ENCODE data around the gene SPEN. TPM values are rescaled to one million over a fixed set of nuclear protein-coding genes. Genes with fewer than 3 reads are reported as not detected.

SPEN gene
- total RNA-seq, 3 donors from 2014 or later: 48.7 to 60.3 (median 50.6) TPM

DNA sequence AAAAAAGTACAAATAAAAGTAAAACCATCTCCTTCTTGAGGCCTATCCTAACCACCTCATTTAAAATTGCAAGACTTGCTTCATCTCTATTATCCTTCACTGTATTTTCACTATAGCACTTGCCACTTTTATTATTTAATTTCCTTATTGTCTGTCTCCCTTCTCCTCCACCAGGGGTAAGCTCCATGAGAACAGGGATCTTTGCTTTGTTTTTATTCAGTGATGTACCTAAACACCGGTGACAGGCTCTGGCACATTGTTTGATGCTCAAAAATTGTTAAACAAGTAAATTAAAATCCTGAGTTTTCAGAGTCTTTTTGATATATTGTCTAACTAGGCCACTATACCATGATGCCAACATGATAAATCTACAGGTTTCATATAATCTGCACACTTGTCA is 17.2 kb upstream of the SPEN start:
- ATAC-seq (no peak), DNase-seq (no peak)
- H3K4me1 ChIP-seq (ENCODE audit: low read depth): peaks cover 6% of the 10 kb centered on the region
- intact Hi-C loops (cut with DNase I, micrococcal nuclease): no loop called here
- H3K9me3 ChIP-seq: no peaks in the 10 kb centered on the region
- H3K4me3 ChIP-seq: no peak overlapping the region
- no peak for TF ChIP-seq CTCF (IDR thresholded peaks at IDR 0.05)
- H3K36me3 ChIP-seq (ENCODE audit: low read depth): no peaks in the 10 kb centered on the region

GRCh38 chr1:15833069-15833679 is 14.3 kb upstream of the SPEN start:
- H3K36me3 ChIP-seq (ENCODE audit: low read depth): no peaks in the 10 kb centered on the region
- no peaks in the 10 kb centered on the region for H3K9me3 ChIP-seq
- ATAC-seq (no peak), DNase-seq (peak; percentile 71 to 80 (median 72))
- intact Hi-C loops (cut with DNase I, micrococcal nuclease): no loop called here
- no peak for TF ChIP-seq CTCF (IDR thresholded peaks at IDR 0.05)
- H3K4me1 ChIP-seq (ENCODE audit: low read depth): peaks cover 16% of the 10 kb centered on the region
- no peak overlapping the region for H3K4me3 ChIP-seq

DNA sequence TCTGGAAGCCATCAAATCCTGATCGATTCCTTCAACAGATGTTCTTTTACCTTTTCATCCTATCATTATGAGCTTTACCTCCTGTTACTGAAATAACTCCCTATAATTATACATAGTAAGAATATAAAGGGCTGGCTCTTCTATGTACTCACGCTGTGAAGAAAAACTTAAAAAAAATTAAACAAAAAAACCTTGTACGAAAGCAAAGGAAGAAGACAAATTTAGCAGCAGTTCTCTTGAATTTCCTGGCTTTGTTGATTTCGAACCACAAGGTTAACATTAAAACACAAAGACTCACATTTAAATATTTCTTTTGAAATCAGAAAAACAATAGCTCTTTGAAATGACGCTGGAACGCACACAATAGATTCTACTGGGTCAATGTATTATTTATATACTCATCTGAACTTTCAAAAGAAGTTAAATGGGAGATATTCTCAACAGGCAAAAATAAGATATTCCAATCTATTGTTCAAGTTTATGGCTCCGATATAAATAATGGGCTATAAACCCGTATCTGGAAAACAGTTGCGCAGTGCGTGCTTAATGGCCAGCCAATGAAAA is 13.6 kb upstream of the SPEN start:
- H3K9me3 ChIP-seq: no peaks in the 10 kb centered on the region
- H3K4me1 ChIP-seq (ENCODE audit: low read depth): peaks cover 16% of the 10 kb centered on the region
- H3K36me3 ChIP-seq (ENCODE audit: low read depth): no peaks in the 10 kb centered on the region
- ATAC-seq (no peak), DNase-seq (no peak)
- no peak for TF ChIP-seq CTCF (IDR thresholded peaks at IDR 0.05)
- intact Hi-C loops (cut with DNase I, micrococcal nuclease): no loop called here
- peak overlapping the region; percentile 57 for H3K4me3 ChIP-seq

- H3K9me3 ChIP-seq: no peaks in the 10 kb centered on the region
- H3K4me1 ChIP-seq (ENCODE audit: low read depth): peaks cover 16% of the 10 kb centered on the region
- H3K4me3 ChIP-seq: peak overlapping the region; percentile 57
- DNase-seq (peak; percentile 90 to 95 (median 94)), ATAC-seq (peak; percentile 80)
- TF ChIP-seq CTCF (IDR thresholded peaks at IDR 0.05): no peak
- no peaks in the 10 kb centered on the region for H3K36me3 ChIP-seq (ENCODE audit: low read depth)
- intact Hi-C loops (cut with DNase I, micrococcal nuclease): no loop called here
These were observed 12.9 kb upstream of the SPEN start for GRCh38 chr1:15834406-15835204.

DNA sequence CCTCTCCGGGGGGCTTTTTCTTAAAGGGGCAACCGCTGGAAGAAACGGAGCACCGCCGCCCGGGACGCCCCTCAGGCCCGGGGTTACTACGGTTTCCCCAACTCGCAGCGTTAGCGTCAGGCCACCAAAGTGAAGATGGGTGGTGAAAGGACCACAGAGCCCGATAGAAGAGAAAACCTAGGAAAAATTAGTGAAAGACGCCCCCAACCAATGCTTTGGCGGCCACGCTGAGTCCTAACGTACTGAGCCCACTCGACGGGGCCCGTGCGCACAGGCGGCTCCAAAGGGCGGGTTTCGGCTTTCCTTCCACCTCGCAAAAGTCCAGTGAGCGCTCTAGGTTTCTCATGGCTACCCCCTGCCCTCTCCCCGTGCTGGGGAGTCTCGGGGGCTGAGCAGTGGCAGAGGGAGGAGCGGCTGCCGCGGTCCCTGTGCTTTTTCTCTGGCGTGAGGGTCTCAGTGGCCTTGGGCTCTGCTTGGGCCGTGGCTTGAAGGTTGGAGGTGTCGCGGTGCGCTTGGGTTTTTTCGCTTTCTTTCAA is 12.2 kb upstream of the SPEN start:
- Histone ChIP-seq H3K4me3 (peak overlapping the region; percentile 57), H3K9me3 (no peaks in the 10 kb centered on the region), H3K4me1 (ENCODE audit: low read depth) (peaks cover 16% of the 10 kb centered on the region), H3K36me3 (ENCODE audit: low read depth) (no peaks in the 10 kb centered on the region)
- DNase-seq (no peak), ATAC-seq (peak; percentile 25)
- no peak for TF ChIP-seq CTCF (IDR thresholded peaks at IDR 0.05)
- intact Hi-C loops (cut with DNase I, micrococcal nuclease): no loop called here
